Thyroid gland (tissue), 4 donors: ENCODE results near the gene INPP5K.

ENCODE experiments used
- POLR2A ChIP-seq, 2 donors: fragments of 450-650 bp; IDR thresholded peaks; one replicate each; pipeline ENCODE4 v1.6.1; 2017; ENCODE audit warnings: antibody characterized with exemption in 2 of 2, mild to moderate bottlenecking in 2 of 2, moderate library complexity in 1 of 2
- TF ChIP-seq, protein P1 (sequence below), 6 experiments: fragments of 200-600 bp in 3 of 6; fragments of 450-650 bp in 3 of 6; sonication (generic) in 3 of 6; IDR thresholded peaks; one replicate each; pipeline ENCODE4 v1.5.1; 2016 to 2019; ENCODE audit warnings: antibody characterized with exemption in 6 of 6, mild to moderate bottlenecking in 2 of 6, inconsistent platforms in 1 of 6, moderate library complexity in 1 of 6

DNA sequence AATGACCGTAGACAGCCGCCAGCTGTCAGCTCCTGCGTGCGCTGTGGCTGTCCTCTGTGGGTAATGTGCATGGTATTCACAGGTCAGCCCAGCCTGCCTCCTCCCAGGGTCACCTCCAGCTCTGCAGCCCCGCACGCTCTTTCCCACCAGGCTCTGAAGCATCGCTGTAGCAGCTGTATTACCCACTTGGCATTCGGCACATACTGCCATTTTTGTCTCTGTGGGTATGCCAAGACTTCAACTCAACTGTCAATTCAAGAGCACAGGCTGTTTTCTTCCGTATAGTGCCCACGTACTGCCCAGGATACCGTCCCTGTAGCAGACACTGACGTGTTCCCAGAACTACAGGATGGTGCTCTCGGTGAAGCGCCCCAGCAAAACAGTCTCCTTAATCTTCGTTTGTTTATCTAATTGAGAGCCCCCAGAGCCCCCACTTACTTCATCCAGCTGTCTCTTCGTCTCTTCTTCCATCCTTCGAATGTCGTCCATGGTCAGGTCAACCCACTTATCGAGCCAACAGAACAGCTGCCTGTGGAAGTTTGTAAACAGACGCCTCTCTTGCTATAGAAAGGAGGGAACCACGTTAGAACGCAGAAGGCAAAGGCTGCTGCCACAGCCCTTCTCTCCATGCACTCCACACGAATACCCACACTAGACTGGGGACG is 17.4 kb upstream of the INPP5K start:
- TF ChIP-seq, protein P1, sequence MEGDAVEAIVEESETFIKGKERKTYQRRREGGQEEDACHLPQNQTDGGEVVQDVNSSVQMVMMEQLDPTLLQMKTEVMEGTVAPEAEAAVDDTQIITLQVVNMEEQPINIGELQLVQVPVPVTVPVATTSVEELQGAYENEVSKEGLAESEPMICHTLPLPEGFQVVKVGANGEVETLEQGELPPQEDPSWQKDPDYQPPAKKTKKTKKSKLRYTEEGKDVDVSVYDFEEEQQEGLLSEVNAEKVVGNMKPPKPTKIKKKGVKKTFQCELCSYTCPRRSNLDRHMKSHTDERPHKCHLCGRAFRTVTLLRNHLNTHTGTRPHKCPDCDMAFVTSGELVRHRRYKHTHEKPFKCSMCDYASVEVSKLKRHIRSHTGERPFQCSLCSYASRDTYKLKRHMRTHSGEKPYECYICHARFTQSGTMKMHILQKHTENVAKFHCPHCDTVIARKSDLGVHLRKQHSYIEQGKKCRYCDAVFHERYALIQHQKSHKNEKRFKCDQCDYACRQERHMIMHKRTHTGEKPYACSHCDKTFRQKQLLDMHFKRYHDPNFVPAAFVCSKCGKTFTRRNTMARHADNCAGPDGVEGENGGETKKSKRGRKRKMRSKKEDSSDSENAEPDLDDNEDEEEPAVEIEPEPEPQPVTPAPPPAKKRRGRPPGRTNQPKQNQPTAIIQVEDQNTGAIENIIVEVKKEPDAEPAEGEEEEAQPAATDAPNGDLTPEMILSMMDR (IDR thresholded peaks at IDR 0.05), result no peak
- no peak for TF ChIP-seq POLR2A (IDR thresholded peaks at IDR 0.05)
